H9 (cell line): ENCODE results near the gene SSH3. TPM values are rescaled to one million over a fixed set of nuclear protein-coding genes. Genes with fewer than 3 reads are reported as not detected.
A peak's percentile ranks its signal among the peaks of the same experiment; 100 is the strongest.

ENCODE experiments used
- DNase-seq: peaks from one replicate; pipeline ENCODE4 v3.0.0-alpha.2; 2017
- H2AFZ ChIP-seq: one replicate; pipeline ENCODE4 v1.6.1; 2013; ENCODE audit warnings: mild to moderate bottlenecking, low read length, control low read depth, moderate library complexity
- H2AK5ac ChIP-seq: 2 replicates; pipeline ENCODE4 v1.6.1; 2013; ENCODE audit warnings: low read length, control low read depth, mixed read lengths; ENCODE audit not compliant: insufficient read length
- H2BK120ac ChIP-seq: one replicate; pipeline ENCODE4 v1.6.1; 2013; ENCODE audit warnings: low read depth, mild to moderate bottlenecking, low read length, control low read depth, inconsistent platforms; ENCODE audit not compliant: poor library complexity, severe bottlenecking
- H2BK12ac ChIP-seq: 2 replicates; pipeline ENCODE4 v1.6.1; 2013; ENCODE audit warnings: low read length, control low read depth, mixed read lengths, low read depth; ENCODE audit not compliant: insufficient read length
- H2BK15ac ChIP-seq: 2 replicates; pipeline ENCODE4 v1.6.1; 2013; ENCODE audit warnings: low read depth, low read length, control low read depth
- H2BK20ac ChIP-seq: one replicate; pipeline ENCODE4 v1.6.1; 2013; ENCODE audit warnings: low read depth, mild to moderate bottlenecking, low read length, control low read depth, inconsistent platforms; ENCODE audit not compliant: poor library complexity, severe bottlenecking
- H2BK5ac ChIP-seq: 2 replicates; pipeline ENCODE4 v1.6.1; 2013; ENCODE audit warnings: low read length, control low read depth, mixed read lengths; ENCODE audit not compliant: insufficient read length
- H3K14ac ChIP-seq: 2 replicates; pipeline ENCODE4 v1.6.1; 2013; ENCODE audit warnings: low read length, control low read depth; ENCODE audit not compliant: insufficient read depth
- H3K18ac ChIP-seq: 2 replicates; pipeline ENCODE4 v1.6.1; 2013; ENCODE audit warnings: low read depth, mild to moderate bottlenecking, mixed read lengths, low read length, control low read depth; ENCODE audit not compliant: insufficient read length
- H3K23ac ChIP-seq: 2 replicates; pipeline ENCODE4 v1.6.1; 2013; ENCODE audit warnings: low read length, control low read depth, mixed read lengths, low read depth; ENCODE audit not compliant: insufficient read length
- H3K23me2 ChIP-seq: 2 replicates; pipeline ENCODE4 v1.6.1; 2013; ENCODE audit warnings: low read depth, mild to moderate bottlenecking, mixed read lengths, low read length, control low read depth; ENCODE audit not compliant: insufficient read length, poor library complexity, severe bottlenecking
- H3K27ac ChIP-seq: 2 replicates; pipeline ENCODE4 v1.5.1; 2013; ENCODE audit warnings: low read length, control low read depth, mixed read lengths, low read depth; ENCODE audit not compliant: insufficient read length
- H3K27me3 ChIP-seq: 2 replicates; pipeline ENCODE4 v1.6.1; 2013; ENCODE audit warnings: low read length, control low read depth, inconsistent platforms; ENCODE audit not compliant: insufficient read depth
- H3K4ac ChIP-seq: 2 replicates; pipeline ENCODE4 v1.6.1; 2013; ENCODE audit warnings: low read depth, mild to moderate bottlenecking, control low read depth, inconsistent platforms, low read length, moderate library complexity
- H3K4me1 ChIP-seq: 2 replicates; pipeline ENCODE4 v1.6.1; 2013; ENCODE audit warnings: low read length, control low read depth, inconsistent platforms; ENCODE audit not compliant: insufficient read depth
- H3K4me2 ChIP-seq: 2 replicates; pipeline ENCODE4 v1.6.1; 2013; ENCODE audit warnings: low read length, control low read depth, mixed read lengths; ENCODE audit not compliant: insufficient read length, insufficient read depth
- H3K56ac ChIP-seq: 2 replicates; pipeline ENCODE4 v1.6.1; 2013; ENCODE audit warnings: low read depth, mild to moderate bottlenecking, mixed read lengths, low read length, control low read depth; ENCODE audit not compliant: insufficient read length
- H3K79me1 ChIP-seq: 2 replicates; pipeline ENCODE4 v1.6.1; 2013; ENCODE audit warnings: low read depth, mild to moderate bottlenecking, moderate library complexity, low read length, control low read depth, inconsistent platforms; ENCODE audit not compliant: insufficient read depth, poor library complexity, severe bottlenecking
- H3K79me2 ChIP-seq: 2 replicates; pipeline ENCODE4 v1.6.1; 2013; ENCODE audit warnings: low read length, control low read depth, inconsistent platforms; ENCODE audit not compliant: insufficient read depth
- H3K9ac ChIP-seq: 2 replicates; pipeline ENCODE4 v1.6.1; 2013; ENCODE audit warnings: low read length, control low read depth, mixed read lengths; ENCODE audit not compliant: insufficient read length; ENCODE audit errors: extremely low read depth
- H3K9me3 ChIP-seq: one replicate; pipeline ENCODE4 v1.6.1; 2013; ENCODE audit warnings: low read depth, low read length, inconsistent platforms; ENCODE audit not compliant: control insufficient read depth
- H3T11ph ChIP-seq: one replicate; pipeline ENCODE4 v1.6.1; 2013; ENCODE audit warnings: mild to moderate bottlenecking, low read length, control low read depth, inconsistent platforms
- H4K20me1 ChIP-seq: one replicate; pipeline ENCODE4 v1.6.1; 2013; ENCODE audit not compliant: control insufficient read depth, insufficient read length, insufficient read depth
- H4K5ac ChIP-seq: 2 replicates; pipeline ENCODE4 v1.6.1; 2013; ENCODE audit warnings: low read depth, mild to moderate bottlenecking, mixed read lengths, low read length, control low read depth; ENCODE audit not compliant: insufficient read length
- H4K8ac ChIP-seq: replicated peaks from 2 replicates; pipeline ENCODE4 v1.6.1; 2013; ENCODE audit warnings: low read length, control low read depth, mixed read lengths, low read depth; ENCODE audit not compliant: insufficient read length
- H4K91ac ChIP-seq: 2 replicates; pipeline ENCODE4 v1.6.1; 2013; ENCODE audit warnings: low read depth, mild to moderate bottlenecking, moderate library complexity, mixed read lengths, low read length, control low read depth; ENCODE audit not compliant: insufficient read length
- H3K27ac Mint-ChIP-seq, 3 experiments: 2 replicates in 2 of 3; 3 replicates in 1 of 3; pipeline ENCODE4 v1.8.0; 2020 to 2021; ENCODE audit warnings: mixed read lengths in 3 of 3, mild to moderate bottlenecking in 1 of 3, moderate library complexity in 1 of 3
- H3K27me3 Mint-ChIP-seq: 2 replicates; pipeline ENCODE4 v1.8.0; 2021; ENCODE audit warnings: low read depth, mild to moderate bottlenecking, moderate library complexity, mixed read lengths
- H3K36me3 Mint-ChIP-seq, 3 experiments: 2 replicates in 2 of 3; 3 replicates in 1 of 3; pipeline ENCODE4 v1.8.0; 2020 to 2021; ENCODE audit warnings: low read depth in 3 of 3, mixed read lengths in 3 of 3; ENCODE audit not compliant: insufficient read depth in 1 of 3
- H3K4me1 Mint-ChIP-seq, 2 experiments: 2 replicates each; pipeline ENCODE4 v1.8.0; 2020; ENCODE audit warnings: mixed read lengths in 2 of 2
- H3K4me3 Mint-ChIP-seq, 2 experiments: 2 replicates in 1 of 2; 3 replicates in 1 of 2; pipeline ENCODE4 v1.8.0; 2020 to 2021; ENCODE audit warnings: mild to moderate bottlenecking in 2 of 2, mixed read lengths in 2 of 2, moderate library complexity in 1 of 2
- H3K9me3 Mint-ChIP-seq, 2 experiments: 2 replicates in 1 of 2; 3 replicates in 1 of 2; pipeline ENCODE4 v1.8.0; 2020; ENCODE audit warnings: mild to moderate bottlenecking in 2 of 2, mixed read lengths in 2 of 2, moderate library complexity in 1 of 2
- WGBS: extraction: QIAGEN DNeasy Blood & Tissue Kit; methylation state at CpG from one replicate; pipeline ENCODE4 v1.1.7; 2013; ENCODE audit warnings: missing lambda C conversion rate, low lambda C conversion rate, mixed read lengths; ENCODE audit not compliant: insufficient read length; ENCODE audit errors: extremely low coverage; 5-methylcytosine and 5-hydroxymethylcytosine counted together
- total RNA-seq: library from RNA; stranded (reverse); gene quantifications from 2 replicates; pipeline ENCODE4 v1.2.1, GENCODE V29; 2021
- TF ChIP-seq, protein P1 (sequence below): fragments of 200-600 bp; sonication (generic); conservative IDR thresholded peaks from 3 replicates; pipeline ENCODE4 v1.8.0; 2021; ENCODE audit warnings: antibody characterized with exemption, mild to moderate bottlenecking

Gene SSH3
- total RNA-seq, 1 experiment from 2014 or later, result 42.2 TPM

GRCh38 chr11:67268081-67268961 lies 35.0 kb upstream of the SSH3 start:
- peaks cover 31 to 37% of the 10 kb centered on the region in 2 experiments for H3K4me1 Mint-ChIP-seq
- no peak overlapping the region for H3T11ph ChIP-seq
- H3K56ac ChIP-seq, result no peak overlapping the region
- peaks cover 0 to 11% (median 10%) of the 10 kb centered on the region in 3 experiments; a peak in 5 of 7 replicates for H3K36me3 Mint-ChIP-seq
- no peaks in the 10 kb centered on the region for H3K9me3 ChIP-seq
- H2AFZ ChIP-seq, result no peak overlapping the region
- H4K5ac ChIP-seq, result no peak overlapping the region
- no peak overlapping the region for H3K18ac ChIP-seq
- H2BK15ac ChIP-seq, result no peak overlapping the region
- H3K4ac ChIP-seq, result no peak overlapping the region
- H3K14ac ChIP-seq, result no peak overlapping the region
- no CpG with 5 or more reads among the region's 21 CpGs for WGBS
- H3K27ac Mint-ChIP-seq, result no peak overlapping the region; a peak in 1 of 7 replicates
- H4K20me1 ChIP-seq, result peaks cover 3% of the 10 kb centered on the region
- no peak overlapping the region for H2BK120ac ChIP-seq
- H3K4me1 ChIP-seq, result peaks cover 12% of the 10 kb centered on the region
- H3K79me2 ChIP-seq, result peaks cover 12% of the 10 kb centered on the region; the same call in 1 of the 2 replicates
- TF ChIP-seq, protein P1, sequence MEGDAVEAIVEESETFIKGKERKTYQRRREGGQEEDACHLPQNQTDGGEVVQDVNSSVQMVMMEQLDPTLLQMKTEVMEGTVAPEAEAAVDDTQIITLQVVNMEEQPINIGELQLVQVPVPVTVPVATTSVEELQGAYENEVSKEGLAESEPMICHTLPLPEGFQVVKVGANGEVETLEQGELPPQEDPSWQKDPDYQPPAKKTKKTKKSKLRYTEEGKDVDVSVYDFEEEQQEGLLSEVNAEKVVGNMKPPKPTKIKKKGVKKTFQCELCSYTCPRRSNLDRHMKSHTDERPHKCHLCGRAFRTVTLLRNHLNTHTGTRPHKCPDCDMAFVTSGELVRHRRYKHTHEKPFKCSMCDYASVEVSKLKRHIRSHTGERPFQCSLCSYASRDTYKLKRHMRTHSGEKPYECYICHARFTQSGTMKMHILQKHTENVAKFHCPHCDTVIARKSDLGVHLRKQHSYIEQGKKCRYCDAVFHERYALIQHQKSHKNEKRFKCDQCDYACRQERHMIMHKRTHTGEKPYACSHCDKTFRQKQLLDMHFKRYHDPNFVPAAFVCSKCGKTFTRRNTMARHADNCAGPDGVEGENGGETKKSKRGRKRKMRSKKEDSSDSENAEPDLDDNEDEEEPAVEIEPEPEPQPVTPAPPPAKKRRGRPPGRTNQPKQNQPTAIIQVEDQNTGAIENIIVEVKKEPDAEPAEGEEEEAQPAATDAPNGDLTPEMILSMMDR, result no peak
- peak overlapping the region; percentile 88 to 96 for H3K4me3 Mint-ChIP-seq
- no peak overlapping the region for H3K4me2 ChIP-seq
- no peak overlapping the region for H4K91ac ChIP-seq
- H3K9ac ChIP-seq, result no peak overlapping the region
- H3K9me3 Mint-ChIP-seq, result no peaks in the 10 kb centered on the region
- peaks cover 8% of the 10 kb centered on the region for H3K23me2 ChIP-seq
- peaks cover 23% of the 10 kb centered on the region for H3K27me3 Mint-ChIP-seq
- H2AK5ac ChIP-seq, result no peak overlapping the region
- no peak overlapping the region for H3K27ac ChIP-seq
- H2BK20ac ChIP-seq, result no peak overlapping the region
- H3K23ac ChIP-seq, result no peak overlapping the region
- DNase-seq, result no peak
- no peaks in the 10 kb centered on the region; the same call in 1 of the 2 replicates for H3K27me3 ChIP-seq
- H3K79me1 ChIP-seq, result no peaks in the 10 kb centered on the region
- H4K8ac ChIP-seq, result no peak overlapping the region
- no peak overlapping the region for H2BK12ac ChIP-seq
- H2BK5ac ChIP-seq, result no peak overlapping the region
